HG03521 (cell line): ENCODE results near the gene PRDM7.

Experiments used
- ATAC-seq: cut with Tn5 transposase; IDR thresholded peaks from one replicate; pipeline ENCODE4 v1.9.1; 2021; ENCODE audit warnings: mild to moderate bottlenecking, moderate library complexity; ENCODE audit not compliant: unreplicated experiment

The PRDM7 gene

DNA sequence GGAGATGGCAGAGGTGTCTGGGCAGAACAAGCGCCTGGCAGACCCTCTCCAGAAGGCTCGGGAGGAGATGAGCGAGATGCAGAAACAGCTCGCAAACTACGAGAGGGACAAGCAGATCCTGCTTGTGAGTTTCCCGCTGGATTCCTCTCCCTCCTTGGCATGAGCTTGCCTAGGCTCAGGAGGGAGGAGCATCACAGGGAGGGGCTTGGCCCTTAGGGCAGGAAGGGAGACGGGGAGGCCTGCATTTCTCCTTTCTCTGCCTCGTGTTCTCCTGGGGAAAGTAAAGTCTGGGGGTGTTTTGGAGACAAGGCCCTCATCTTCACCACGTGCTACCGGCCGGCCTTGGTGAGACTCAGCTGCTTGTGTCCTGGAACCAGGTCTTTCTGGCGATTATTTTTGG lies 39.9 kb downstream of the PRDM7 start:
- no peak for ATAC-seq

- ATAC-seq, result no peak
Measured at GRCh38 chr16:90035902-90036301, 41.2 kb downstream of the PRDM7 start.

GRCh38 chr16:90034504-90034903 lies 42.6 kb downstream of the PRDM7 start:
- ATAC-seq, result no peak

DNA sequence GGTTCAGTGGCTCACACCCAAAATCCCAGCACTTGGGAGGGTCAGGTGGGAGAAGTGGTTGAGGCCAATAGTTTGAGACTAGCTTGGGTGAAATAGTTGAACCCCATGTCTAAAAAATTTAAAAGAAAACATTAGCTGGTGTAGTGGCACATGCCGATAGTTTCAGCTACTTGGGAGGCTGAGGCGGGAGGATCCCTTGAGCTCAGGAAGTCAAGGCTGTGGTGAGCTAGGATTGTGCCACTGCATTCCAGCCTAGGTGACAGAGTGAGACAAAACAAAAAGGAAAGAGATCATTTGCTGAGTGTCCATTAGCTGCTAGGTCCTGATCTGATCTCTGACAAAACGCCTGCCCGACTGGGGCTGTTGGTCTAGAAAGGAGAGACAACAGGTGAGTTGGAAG lies 43.7 kb downstream of the PRDM7 start:
- no peak for ATAC-seq

DNA sequence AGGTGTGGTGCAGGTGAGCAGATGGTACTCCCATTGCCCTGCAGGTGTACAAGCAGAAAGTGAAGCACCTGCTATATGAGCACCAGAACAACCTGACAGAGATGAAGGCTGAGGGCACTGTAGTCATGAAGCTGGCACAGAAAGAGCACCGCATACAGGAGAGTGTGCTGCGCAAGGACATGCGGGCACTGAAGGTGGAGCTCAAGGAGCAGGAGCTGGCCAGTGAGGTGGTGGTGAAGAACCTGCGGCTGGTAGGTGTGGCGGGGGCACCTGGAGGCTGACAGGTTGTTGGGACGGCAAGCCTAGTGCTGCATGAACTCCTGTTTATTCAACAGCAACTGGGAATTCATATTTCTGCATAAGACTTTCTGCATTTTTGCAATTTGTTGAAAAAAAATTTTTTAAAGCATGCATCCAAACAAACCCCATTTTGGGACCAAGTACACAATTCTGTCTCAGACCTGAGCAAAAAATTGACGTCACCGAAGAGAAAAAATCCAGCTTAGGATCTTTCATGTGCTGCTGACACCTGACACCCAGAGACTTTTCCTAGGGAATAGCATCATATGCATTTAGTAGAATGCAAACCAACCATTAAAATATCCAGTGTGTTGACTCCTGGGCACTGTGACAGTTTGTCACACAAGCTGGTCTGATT lies 44.3 kb downstream of the PRDM7 start:
- ATAC-seq, result no peak

- no peak for ATAC-seq
Measured at GRCh38 chr16:90031931-90032673, 45.0 kb downstream of the PRDM7 start.

DNA sequence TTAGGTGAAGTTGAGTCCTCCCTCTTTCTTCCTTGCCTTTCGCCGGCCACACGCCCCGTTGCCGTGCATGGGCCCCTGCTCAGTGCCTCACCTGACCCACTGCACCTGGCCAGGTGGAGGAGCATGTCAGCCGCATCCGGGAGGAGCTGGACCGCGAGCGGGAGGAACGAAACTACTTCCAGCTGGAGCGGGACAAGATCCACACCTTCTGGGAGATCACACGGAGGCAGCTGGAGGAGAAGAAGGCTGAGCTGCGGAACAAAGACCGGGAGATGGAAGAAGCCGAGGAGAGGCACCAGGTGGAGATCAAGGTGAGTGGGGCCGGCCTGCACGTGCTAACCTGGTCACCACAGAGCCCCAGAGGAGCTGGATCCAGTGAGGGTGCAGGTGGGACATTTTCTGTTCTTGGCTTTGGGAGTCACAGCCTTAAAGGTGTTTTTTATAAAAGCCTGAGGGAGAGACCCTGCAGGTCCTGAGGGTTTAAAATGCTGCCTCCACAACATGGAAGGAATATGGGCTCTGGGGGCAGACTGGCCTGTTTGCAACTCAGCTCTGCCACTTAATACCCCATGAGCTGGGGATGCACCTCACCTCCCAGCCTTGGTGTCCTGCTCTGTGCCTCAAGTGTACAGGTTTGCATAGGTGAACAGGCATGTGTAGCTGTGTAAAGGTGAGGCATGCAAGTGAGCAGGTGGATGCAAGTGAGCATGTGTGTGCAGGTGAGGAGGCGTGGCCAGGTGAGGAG lies 45.8 kb downstream of the PRDM7 start:
- ATAC-seq, result no peak

GRCh38 chr16:90028985-90029384 lies 48.1 kb downstream of the PRDM7 start:
- no peak for ATAC-seq

DNA sequence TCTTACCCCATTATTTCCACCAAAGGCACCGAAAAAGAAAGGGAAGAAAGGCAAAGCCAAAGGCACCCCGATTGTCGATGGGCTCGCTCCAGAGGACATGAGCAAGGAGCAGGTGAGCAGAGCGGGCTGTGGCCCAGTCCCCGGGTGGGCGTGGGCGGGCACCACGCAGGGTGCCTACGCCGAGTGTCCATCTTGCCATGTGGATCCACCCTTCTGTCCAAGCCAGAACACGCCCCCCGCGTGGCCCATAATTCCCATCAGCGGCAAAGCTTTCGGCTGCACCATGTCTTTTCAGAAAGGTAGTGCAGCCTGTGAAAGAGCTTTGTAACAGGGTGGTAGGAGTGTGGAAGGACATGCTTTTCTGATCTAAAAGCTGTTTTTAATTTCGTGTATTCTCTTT lies 49.5 kb downstream of the PRDM7 start:
- no peak for ATAC-seq

- ATAC-seq, result no peak
Measured at GRCh38 chr16:90026135-90026534, 51.0 kb downstream of the PRDM7 start.

DNA sequence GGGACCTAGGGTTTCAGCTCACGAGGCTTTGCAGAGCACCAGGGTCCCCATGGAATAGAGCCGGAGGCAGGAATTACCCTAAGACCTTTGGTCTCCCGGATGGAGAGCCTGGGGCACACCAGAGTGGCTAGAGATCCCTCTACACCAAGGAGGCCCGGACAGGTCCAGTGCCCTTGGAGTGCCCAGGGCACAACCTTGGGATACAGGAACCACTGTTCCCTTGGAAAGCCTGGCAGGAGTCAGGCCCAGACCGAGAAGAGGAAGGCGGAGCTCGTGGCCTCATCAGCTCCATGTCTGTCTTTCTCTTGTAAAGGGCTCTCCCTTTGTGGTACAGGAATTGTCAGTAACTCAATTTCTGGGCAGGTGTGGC lies 54.1 kb downstream of the PRDM7 start:
- no peak for ATAC-seq

DNA sequence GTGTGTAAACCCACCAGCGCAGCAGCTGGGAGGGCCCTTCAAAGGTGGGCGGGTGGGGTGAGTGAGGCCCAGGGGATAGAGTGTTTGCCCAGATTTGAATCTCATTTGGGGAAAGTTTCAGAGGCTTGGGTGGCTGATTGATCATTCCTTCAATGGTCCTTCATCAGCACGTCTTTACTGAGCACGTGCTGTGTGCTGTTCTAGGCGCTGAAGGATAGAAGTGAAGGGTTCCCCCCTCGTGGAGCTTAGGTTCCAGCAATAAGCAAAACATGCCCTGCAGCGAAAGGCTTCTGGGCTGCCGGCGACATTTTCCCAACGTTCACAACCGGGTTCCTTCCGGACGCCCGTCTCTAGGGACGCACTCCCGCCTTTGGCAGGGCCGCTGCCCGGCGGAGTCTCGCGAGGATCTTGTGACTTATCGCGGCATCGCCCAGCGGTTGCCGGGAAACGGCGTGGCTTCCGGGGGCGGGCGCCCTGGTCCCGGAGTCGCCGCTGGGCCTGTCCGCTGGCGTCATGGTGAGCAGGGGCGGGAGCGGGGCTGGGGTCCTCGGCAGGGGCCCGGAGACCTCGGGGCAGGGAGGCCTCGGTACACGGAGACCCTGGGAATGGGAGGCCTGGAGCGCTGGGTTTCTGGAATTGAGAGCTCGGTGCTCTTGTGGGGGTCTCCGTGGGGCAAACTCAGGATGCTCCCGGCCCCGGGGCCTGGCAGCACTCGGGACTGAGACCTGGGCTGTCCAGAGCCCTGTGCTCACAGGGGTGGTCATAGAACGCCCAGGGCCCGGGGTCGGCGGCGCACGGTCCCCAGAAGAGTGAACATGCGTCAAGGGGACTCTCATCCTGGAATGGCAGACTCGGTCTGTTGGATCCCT lies 54.7 kb downstream of the PRDM7 start:
- ATAC-seq, result no peak

DNA sequence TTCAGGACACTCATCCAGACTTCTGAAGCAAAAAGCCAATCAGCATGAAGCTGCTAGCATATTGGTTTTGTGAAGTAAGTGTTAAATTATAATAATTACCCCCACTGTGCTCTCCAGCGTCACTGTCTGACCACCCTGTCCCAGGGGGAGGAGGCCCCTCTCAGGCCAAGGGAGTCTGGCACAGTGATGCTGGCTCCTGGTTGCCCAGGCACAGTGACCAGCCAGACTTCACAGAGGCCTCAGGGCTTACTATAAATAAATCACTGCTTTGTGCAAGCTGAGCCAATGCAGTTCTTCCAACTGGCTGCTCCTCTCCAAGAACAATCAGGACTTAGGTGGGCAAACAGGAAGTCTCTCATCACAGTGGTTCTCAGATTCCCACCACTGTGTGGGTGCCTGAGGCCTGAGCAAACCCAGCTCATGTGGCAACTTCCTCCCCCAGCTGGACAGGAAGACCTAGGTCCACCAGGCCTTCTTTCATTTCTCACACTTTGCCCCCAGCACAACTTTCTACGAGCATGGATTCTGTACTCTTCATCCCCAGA lies 56.2 kb downstream of the PRDM7 start:
- no peak for ATAC-seq

DNA sequence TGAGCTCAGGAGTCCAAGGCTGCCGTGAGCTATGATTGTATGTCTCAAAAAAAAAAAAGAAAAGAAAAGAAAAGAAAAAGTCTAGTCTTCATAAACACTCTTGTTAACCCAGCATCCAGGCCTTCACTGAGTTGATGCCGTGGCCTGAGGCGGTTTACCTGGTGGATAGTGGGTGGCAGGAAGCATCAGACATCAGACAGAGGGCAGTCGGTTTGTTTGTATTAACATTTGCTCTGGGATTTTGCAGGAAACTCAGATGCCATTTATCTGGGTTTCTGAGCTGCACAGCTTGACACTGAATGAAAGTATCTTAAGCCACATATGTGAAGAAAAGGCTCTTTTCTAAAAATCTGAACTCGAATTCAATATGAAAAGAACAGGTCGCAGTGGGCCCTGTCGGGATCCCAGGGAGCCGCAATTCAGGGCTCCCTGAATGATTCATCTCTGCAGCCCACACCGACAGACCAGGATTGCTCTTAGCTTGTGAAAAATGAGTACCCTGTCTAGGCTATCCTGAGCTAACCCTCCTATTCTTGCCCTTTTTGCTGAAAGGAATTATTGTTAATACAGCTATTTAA lies 56.8 kb downstream of the PRDM7 start:
- no peak for ATAC-seq

DNA sequence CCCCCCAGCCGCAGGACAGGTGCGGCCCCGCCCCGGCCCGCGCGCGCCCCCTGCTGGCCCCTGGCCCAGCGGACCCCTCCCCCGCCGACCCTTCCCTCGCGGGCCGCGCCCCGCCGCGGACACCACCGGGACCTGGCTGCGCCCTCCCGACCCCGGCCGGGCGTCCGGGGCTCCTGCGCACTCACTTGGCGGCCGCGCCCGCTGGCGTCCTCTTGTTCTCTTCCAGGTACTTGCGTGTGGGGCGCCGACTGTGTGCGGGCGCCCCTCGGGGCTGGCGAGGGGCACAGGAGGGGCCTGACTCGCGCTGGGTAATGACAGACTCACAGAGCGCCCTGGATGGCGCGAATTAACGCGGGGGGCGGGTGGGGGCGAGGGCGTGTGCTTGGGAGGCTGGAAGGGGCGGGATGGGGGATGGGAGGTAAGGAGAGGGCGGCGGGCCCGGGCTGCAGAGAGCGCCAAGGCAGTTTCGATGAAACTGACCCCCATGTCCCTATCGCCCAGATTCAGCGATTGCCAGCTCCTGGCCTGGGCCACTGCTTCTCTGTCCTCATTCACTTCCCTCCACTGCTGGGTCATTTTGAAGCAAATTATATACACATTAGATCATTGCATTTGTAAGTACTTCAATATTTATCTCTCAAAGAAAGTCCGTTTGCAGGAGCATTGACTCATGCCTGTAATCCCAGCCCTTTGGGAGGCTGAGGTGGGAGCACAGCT lies 57.4 kb downstream of the PRDM7 start:
- no peak for ATAC-seq

GRCh38 chr16:90018652-90019542 lies 58.2 kb downstream of the PRDM7 start, which contains the start of gene DBNDD1:
Gene DBNDD1, minus strand, starts transcription at chr16:90019456. Its CDS starts 115 bp downstream, at chr16:90019341.
- ATAC-seq, result no peak

DNA sequence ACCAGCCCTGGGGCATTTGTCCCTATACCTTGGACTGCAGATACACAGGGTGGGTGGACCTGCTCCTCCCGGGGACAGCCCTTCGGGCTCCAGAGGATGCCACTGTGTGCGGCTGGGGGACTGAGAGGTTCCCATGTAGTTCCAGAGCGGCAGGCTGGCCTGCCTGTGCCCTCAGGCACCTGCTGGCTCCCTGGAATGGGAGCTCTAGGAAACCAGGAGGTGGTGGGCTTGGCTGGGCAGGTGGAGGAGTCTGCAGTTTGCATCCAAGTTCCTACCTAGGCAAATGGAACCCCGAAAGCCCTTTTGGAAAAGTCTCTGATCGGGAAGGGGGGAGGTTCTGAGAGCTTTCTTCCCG lies 58.9 kb downstream of the PRDM7 start:
- ATAC-seq, result no peak

DNA sequence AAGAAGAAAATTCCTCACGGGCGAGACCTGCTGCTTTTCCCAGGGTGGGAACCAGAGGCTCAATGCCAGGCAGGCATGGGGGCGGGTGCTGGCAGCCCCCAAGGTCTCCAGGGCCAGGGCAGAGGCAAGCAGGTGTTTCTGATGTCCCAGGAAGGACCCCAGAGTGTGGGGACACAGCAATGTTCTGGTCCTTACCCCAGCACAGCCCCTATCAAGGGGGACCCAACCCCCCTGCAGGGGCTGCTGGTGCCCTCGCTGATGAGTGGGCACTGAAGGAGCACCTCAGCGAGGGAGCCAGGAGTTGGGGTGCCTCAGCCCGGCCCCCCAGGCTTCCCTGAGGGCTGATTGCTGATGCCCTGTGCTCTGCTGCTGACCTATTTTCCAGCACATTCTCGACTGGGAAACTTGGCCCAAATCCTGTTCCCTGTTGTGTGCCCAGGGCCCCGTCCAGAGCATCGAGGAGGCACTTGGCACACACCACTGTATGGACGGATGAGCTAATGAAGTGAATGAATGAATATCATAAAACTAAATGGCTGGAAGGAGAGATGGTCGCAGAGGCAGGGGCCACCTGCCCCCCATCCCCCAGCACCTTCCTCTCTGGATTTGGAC lies 60.7 kb downstream of the PRDM7 start:
- ATAC-seq, result no peak
